Lung (tissue), 12 donors: ENCODE measurements around the gene RAB22A. TPM values are rescaled to one million over a fixed set of nuclear protein-coding genes. Genes with fewer than 3 reads are reported as not detected.

Experiments
- ATAC-seq: fragments of 200-7000 bp; cut with Tn5 transposase; one replicate; pipeline ENCODE4 v1.9.1; 2020; ENCODE audit warnings: moderate number of reproducible peaks; ENCODE audit not compliant: insufficient read depth, low FRiP score
- DNase-seq, 3 donors: peaks; one replicate each; pipeline ENCODE4 v3.0.0-alpha.2; 2013 to 2017
- H3K27ac ChIP-seq, 2 donors: one replicate each; pipeline ENCODE4 v1.5.1; 2013; ENCODE audit warnings: mild to moderate bottlenecking in 2 of 2, moderate library complexity in 2 of 2, control low read depth in 1 of 2, inconsistent platforms in 1 of 2, low read depth in 1 of 2, low read length in 1 of 2
- H3K27me3 ChIP-seq, 3 donors: one replicate each; pipeline ENCODE4 v1.5.1; 2013; ENCODE audit warnings: low read length in 2 of 3; ENCODE audit not compliant: control insufficient read depth in 3 of 3, insufficient read depth in 3 of 3
- H3K36me3 ChIP-seq, 4 donors: one replicate each; pipeline ENCODE4 v1.5.1; 2013; ENCODE audit warnings: low read length in 4 of 4, mild to moderate bottlenecking in 1 of 4, moderate library complexity in 1 of 4; ENCODE audit not compliant: control insufficient read depth in 4 of 4, insufficient read depth in 4 of 4
- H3K4me1 ChIP-seq, 5 donors: one replicate each; pipeline ENCODE4 v1.5.1; 2013; ENCODE audit warnings: low read length in 5 of 5, mild to moderate bottlenecking in 2 of 5, moderate library complexity in 1 of 5; ENCODE audit not compliant: control insufficient read depth in 5 of 5, insufficient read depth in 5 of 5
- H3K4me3 ChIP-seq: one replicate; pipeline ENCODE4 v1.5.1; 2013; ENCODE audit warnings: mild to moderate bottlenecking, control low read depth, moderate library complexity
- H3K9ac ChIP-seq, 2 donors: one replicate each; pipeline ENCODE4 v1.5.1; 2013; ENCODE audit warnings: low read length in 2 of 2, control low read depth in 1 of 2; ENCODE audit not compliant: insufficient read depth in 1 of 2
- H3K9me3 ChIP-seq, 4 donors: one replicate each; pipeline ENCODE4 v1.5.1; 2013; ENCODE audit warnings: low read length in 3 of 4, mild to moderate bottlenecking in 1 of 4, moderate library complexity in 1 of 4; ENCODE audit not compliant: control insufficient read depth in 4 of 4, insufficient read depth in 3 of 4
- WGBS, 2 donors: extraction: QIAGEN DNeasy Blood & Tissue Kit; methylation state at CpG; one replicate each; pipeline ENCODE4 v1.1.7; 2013; 5-methylcytosine and 5-hydroxymethylcytosine counted together
- polyA plus RNA-seq, 2 donors: library from polyadenylated mRNA; stranded (reverse); fragments of 200-250 nt; gene quantifications; one replicate each; pipeline ENCODE4 v1.2.1, GENCODE V29; 2013
- total RNA-seq, 2 donors: library from RNA; depleted of rRNA in 1 of 2; stranded (reverse); fragments of >200 nt in 1 of 2; gene quantifications; one replicate each; pipeline ENCODE4 v1.2.1, GENCODE V29; 2014 to 2021
- TF ChIP-seq, protein P1 (sequence below): IDR thresholded peaks from 2 replicates; pipeline ENCODE4 v1.5.1; 2012; ENCODE audit warnings: mild to moderate bottlenecking; ENCODE audit errors: control extremely low read depth, extremely low read depth
- donor health status: control.
- donor health status: control.
- donor health status: Bipolar disorder and iron deficiency.
- donor health status: healthy.
- donor health status: DM: yes; HTN: yes; CAD: no.

Gene RAB22A
- total and polyA plus RNA-seq, 4 donors: 6.0 to 25.1 (median 12.8) TPM

DNA sequence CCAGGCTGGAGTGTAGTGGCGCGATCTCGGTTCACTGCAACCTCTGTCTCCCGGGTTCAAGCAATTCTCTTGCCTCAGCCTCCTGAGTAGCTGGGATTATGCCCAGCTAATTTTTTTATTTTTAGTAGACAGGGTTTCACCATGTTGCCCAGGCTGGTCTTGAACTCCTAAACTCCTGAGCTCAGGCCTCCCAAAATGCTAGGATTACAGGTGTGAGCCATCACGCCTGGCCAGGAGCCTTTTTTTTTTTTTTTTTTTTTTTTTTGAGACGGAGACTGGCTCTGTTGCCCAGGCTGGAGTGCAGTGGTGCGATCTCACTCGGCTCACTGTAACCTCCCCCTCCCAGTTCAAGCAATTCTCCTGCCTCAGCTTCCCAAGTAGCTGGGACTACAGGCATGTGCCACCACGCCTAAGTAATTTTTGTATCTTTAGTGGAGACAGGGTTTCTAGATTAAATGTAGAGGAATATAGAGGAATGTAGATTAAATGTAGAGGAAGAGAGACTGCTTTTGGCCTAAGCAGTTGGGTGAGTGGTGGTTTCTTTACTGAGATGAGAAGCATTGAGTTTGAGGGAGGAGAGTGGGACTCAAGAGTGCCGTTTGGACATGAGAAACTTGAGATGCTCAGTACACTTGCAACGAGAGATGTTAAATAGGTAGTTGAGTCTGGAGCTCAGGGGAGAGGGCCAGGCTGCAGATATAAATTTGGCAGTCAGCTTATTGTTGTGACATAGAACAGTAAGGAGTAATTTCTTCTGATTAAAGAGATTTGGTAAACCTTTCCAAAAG lies 96.2 kb downstream of the RAB22A start:
- Histone ChIP-seq H3K36me3 (peaks cover 0 to 3% (median 0%) of the 10 kb centered on the region in 4 donors), H3K9ac (no peak overlapping the region), H3K9me3 (no peaks in the 10 kb centered on the region), H3K27ac (no peak overlapping the region), H3K4me3 (no peak overlapping the region), H3K27me3 (no peaks in the 10 kb centered on the region), H3K4me1 (peaks cover 0 to 25% (median 3%) of the 10 kb centered on the region in 5 donors)
- DNase-seq (no peak), ATAC-seq (no peak)
- TF ChIP-seq, protein P1, sequence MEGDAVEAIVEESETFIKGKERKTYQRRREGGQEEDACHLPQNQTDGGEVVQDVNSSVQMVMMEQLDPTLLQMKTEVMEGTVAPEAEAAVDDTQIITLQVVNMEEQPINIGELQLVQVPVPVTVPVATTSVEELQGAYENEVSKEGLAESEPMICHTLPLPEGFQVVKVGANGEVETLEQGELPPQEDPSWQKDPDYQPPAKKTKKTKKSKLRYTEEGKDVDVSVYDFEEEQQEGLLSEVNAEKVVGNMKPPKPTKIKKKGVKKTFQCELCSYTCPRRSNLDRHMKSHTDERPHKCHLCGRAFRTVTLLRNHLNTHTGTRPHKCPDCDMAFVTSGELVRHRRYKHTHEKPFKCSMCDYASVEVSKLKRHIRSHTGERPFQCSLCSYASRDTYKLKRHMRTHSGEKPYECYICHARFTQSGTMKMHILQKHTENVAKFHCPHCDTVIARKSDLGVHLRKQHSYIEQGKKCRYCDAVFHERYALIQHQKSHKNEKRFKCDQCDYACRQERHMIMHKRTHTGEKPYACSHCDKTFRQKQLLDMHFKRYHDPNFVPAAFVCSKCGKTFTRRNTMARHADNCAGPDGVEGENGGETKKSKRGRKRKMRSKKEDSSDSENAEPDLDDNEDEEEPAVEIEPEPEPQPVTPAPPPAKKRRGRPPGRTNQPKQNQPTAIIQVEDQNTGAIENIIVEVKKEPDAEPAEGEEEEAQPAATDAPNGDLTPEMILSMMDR: no peak
- WGBS, 2 donors: 83 to 89% methylated on average over 11 of the region's 11 CpGs

GRCh38 chr20:58406422-58407001 lies 97.0 kb downstream of the RAB22A start:
- H3K4me3 ChIP-seq: no peak overlapping the region
- 66 to 76% methylated on average over 4 of the region's 4 CpGs for WGBS, 2 donors
- H3K27me3 ChIP-seq: no peaks in the 10 kb centered on the region
- ATAC-seq (no peak), DNase-seq (no peak)
- no peaks in the 10 kb centered on the region for H3K9me3 ChIP-seq
- H3K9ac ChIP-seq: no peak overlapping the region
- TF ChIP-seq, protein P1: no peak
- H3K27ac ChIP-seq: no peak overlapping the region
- H3K36me3 ChIP-seq: peaks cover 0 to 3% (median 0%) of the 10 kb centered on the region in 4 donors
- peaks cover 0 to 25% (median 3%) of the 10 kb centered on the region in 5 donors for H3K4me1 ChIP-seq

DNA sequence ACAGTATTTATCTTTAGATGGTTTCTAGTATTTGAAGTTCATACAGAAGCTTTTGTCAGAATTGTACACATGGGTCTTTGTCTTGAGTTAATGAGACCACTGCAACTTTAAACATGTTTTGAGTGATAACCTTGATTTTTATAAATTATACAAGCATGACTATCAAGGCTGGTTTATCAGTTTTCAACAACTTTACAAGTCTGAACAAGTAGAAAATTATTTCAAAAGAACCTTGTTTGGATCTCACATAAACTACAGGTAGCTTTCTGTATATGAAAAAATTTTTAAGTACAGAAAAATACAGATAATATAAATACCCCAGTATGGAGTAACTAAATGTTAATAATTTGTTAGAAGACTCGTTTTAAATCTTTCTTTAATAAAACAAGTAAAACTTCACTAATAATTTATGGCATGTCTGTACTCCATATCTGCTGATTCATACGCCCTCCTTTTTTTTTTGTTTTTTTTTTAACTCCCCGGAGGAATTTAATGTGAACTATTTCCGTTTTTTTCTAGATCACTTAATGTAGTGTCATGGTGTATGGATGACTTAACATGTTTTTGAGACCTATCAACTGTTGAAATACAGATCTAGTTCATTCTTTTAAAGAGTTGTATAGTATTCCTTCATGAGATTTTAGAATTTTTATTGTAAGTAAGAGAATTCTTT lies 97.8 kb downstream of the RAB22A start:
- Histone ChIP-seq H3K9me3 (no peaks in the 10 kb centered on the region), H3K4me3 (no peak overlapping the region), H3K27ac (no peak overlapping the region), H3K36me3 (peaks cover 0 to 3% (median 0%) of the 10 kb centered on the region in 4 donors), H3K27me3 (no peaks in the 10 kb centered on the region), H3K4me1 (peaks cover 0 to 25% (median 3%) of the 10 kb centered on the region in 5 donors), H3K9ac (no peak overlapping the region)
- TF ChIP-seq, protein P1: no peak
- WGBS, 2 donors: 25 to 45% methylated on average over 4 of the region's 4 CpGs
- ATAC-seq (no peak), DNase-seq (no peak)
